SK-N-SH (cell line): ENCODE results near the gene PLK1. TPM values are rescaled to one million over a fixed set of nuclear protein-coding genes. Genes with fewer than 3 reads are reported as not detected.

ENCODE experiments used
- CTCF ChIA-PET: fragments of 300-600, 350-600 bp; formaldehyde crosslinking; extraction: SDS; loops from one replicate; lab custom pipeline; 2021; lab: Yijun Ruan, JAX
- POLR2A ChIA-PET: fragments of 350-600 bp; sonication (Branson Sonifier 250); formaldehyde crosslinking; extraction: SDS; loops from one replicate; lab custom pipeline; 2020; ENCODE audit warnings: antibody characterized with exemption, inconsistent platforms; lab: Yijun Ruan, JAX
- DNase-seq: peaks from one replicate; pipeline ENCODE4 v3.0.0; 2012
- H2AFZ ChIP-seq: fragments of 200-600 bp; sonication (generic); 2 replicates; pipeline ENCODE4 v1.8.1; 2016; ENCODE audit warnings: antibody characterized with exemption, mild to moderate bottlenecking, low read depth
- H3F3A ChIP-seq: fragments of 200-600 bp; sonication (generic); replicated peaks from 2 replicates; pipeline ENCODE3; 2016; ENCODE audit warnings: antibody characterized with exemption, mild to moderate bottlenecking; ENCODE audit not compliant: insufficient read depth
- H3K27ac ChIP-seq, 2 experiments: fragments of 200-500 bp in 1 of 2; fragments of 200-600 bp in 1 of 2; sonication (Bioruptor generic) in 1 of 2; sonication (generic), shearing (Covaris generic) in 1 of 2; 2 replicates each; pipeline versions ENCODE4 v1.5.1 to v1.6.1; 2014 to 2016; ENCODE audit warnings: low read depth in 2 of 2, inconsistent platforms in 1 of 2, low read length in 1 of 2, mild to moderate bottlenecking in 1 of 2, mixed read lengths in 1 of 2
- H3K27me3 ChIP-seq: fragments of 200-600 bp; sonication (generic), shearing (Covaris generic); 2 replicates; pipeline ENCODE4 v1.6.1; 2016; ENCODE audit warnings: mixed run types; ENCODE audit not compliant: insufficient read depth
- H3K36me3 ChIP-seq, 2 experiments: fragments of 200-500 bp in 1 of 2; fragments of 200-600 bp in 1 of 2; sonication (Bioruptor generic) in 1 of 2; sonication (generic) in 1 of 2; replicated peaks in 1 of 2; 2 replicates each; pipeline versions ENCODE3 to v1.5.1; 2014 to 2016; ENCODE audit warnings: low read length in 1 of 2, mild to moderate bottlenecking in 1 of 2; ENCODE audit not compliant: insufficient read depth in 2 of 2, control insufficient read depth in 1 of 2
- H3K4me1 ChIP-seq, 2 experiments: fragments of 200-500 bp in 1 of 2; fragments of 200-600 bp in 1 of 2; sonication (Bioruptor generic) in 1 of 2; sonication (generic), shearing (Covaris generic) in 1 of 2; 2 replicates each; pipeline versions ENCODE4 v1.5.1 to v1.6.1; 2014 to 2016; ENCODE audit warnings: low read depth in 1 of 2, low read length in 1 of 2, mixed run types in 1 of 2; ENCODE audit not compliant: insufficient read depth in 2 of 2, control insufficient read depth in 1 of 2
- H3K4me2 ChIP-seq: fragments of 200-600 bp; sonication (generic), shearing (Covaris generic); 2 replicates; pipeline ENCODE4 v1.6.1; 2017; ENCODE audit warnings: mixed run types
- H3K4me3 ChIP-seq, 2 experiments: fragments of 200-500 bp in 1 of 2; fragments of 200-600 bp in 1 of 2; sonication (Bioruptor generic) in 1 of 2; sonication (generic), shearing (Covaris generic) in 1 of 2; 2 replicates each; pipeline versions ENCODE4 v1.5.1 to v1.8.1; 2014 to 2016; ENCODE audit warnings: low read depth in 2 of 2, inconsistent platforms in 1 of 2, low read length in 1 of 2, mild to moderate bottlenecking in 1 of 2, mixed read lengths in 1 of 2, moderate library complexity in 1 of 2
- H3K79me2 ChIP-seq: fragments of 200-600 bp; sonication (generic); 2 replicates; pipeline ENCODE4 v1.8.1; 2017; ENCODE audit warnings: mild to moderate bottlenecking; ENCODE audit not compliant: insufficient read depth
- H3K9ac ChIP-seq: fragments of 200-600 bp; sonication (generic); 2 replicates; pipeline ENCODE4 v1.6.1; 2017; ENCODE audit warnings: mixed run types
- H3K9me2 ChIP-seq: fragments of 200-600 bp; sonication (generic); 2 replicates; pipeline ENCODE4 v1.6.1; 2017; ENCODE audit warnings: mixed run types
- H3K9me3 ChIP-seq: fragments of 200-600 bp; sonication (generic); 2 replicates; pipeline ENCODE4 v1.6.1; 2017; ENCODE audit warnings: mixed run types, mild to moderate bottlenecking, moderate library complexity
- H4K20me1 ChIP-seq: fragments of 200-600 bp; sonication (generic); 2 replicates; pipeline ENCODE4 v1.6.1; 2017; ENCODE audit warnings: mild to moderate bottlenecking, mixed run types; ENCODE audit not compliant: insufficient read depth
- ELF1 ChIP-seq: IDR thresholded peaks from 2 replicates; pipeline ENCODE4 v1.4.0; 2012
- EP300 ChIP-seq, 2 experiments: IDR thresholded peaks; 2 replicates each; pipeline versions ENCODE4 v1.4.0 to v1.6.1; 2012; ENCODE audit warnings: borderline replicate concordance in 1 of 2, low read depth in 1 of 2, low read length in 1 of 2
- GABPA ChIP-seq: IDR thresholded peaks from 2 replicates; pipeline ENCODE4 v1.4.0; 2012; ENCODE audit warnings: low read depth, mild to moderate bottlenecking
- NFIC ChIP-seq: IDR thresholded peaks from 2 replicates; pipeline ENCODE4 v1.4.0; 2012; ENCODE audit warnings: borderline replicate concordance
- NRF1 ChIP-seq: IDR thresholded peaks from 2 replicates; pipeline ENCODE4 v1.6.1; 2012; ENCODE audit warnings: low read depth, mild to moderate bottlenecking, low read length
- REST ChIP-seq: IDR thresholded peaks from 2 replicates; pipeline ENCODE4 v1.6.1; 2012; ENCODE audit warnings: mild to moderate bottlenecking, low read depth, low read length, moderate library complexity
- RFX5 ChIP-seq: IDR thresholded peaks from 2 replicates; pipeline ENCODE4 v1.6.1; 2012; ENCODE audit warnings: mild to moderate bottlenecking, improper control_type of control experiment, low read length
- TAF1 ChIP-seq: IDR thresholded peaks from 2 replicates; pipeline ENCODE4 v1.6.1; 2012; ENCODE audit warnings: low read depth, mild to moderate bottlenecking, low read length, moderate library complexity, borderline replicate concordance
- WGBS: methylation state at CpG from one replicate; pipeline ENCODE4 v1.1.6; 2017; ENCODE audit warnings: low lambda C conversion rate; 5-methylcytosine and 5-hydroxymethylcytosine counted together
- polyA plus RNA-seq, 3 experiments: library from polyadenylated mRNA; depleted of rRNA; stranded (reverse); fragments of >200 nt; gene quantifications; 2 replicates each; pipeline ENCODE4 v1.2.3, GENCODE V29; 2012
- TF ChIP-seq, protein P1 (sequence below): IDR thresholded peaks from 2 replicates; pipeline ENCODE4; 2012
- TF ChIP-seq, protein P2 (sequence below): fragments of 150-350 bp; IDR thresholded peaks from 2 replicates; pipeline ENCODE4 v1.6.1; 2016; ENCODE audit warnings: mild to moderate bottlenecking, low read depth, low read length
- TF ChIP-seq, protein P3 (sequence below): IDR thresholded peaks from 2 replicates; pipeline ENCODE4 v1.4.0; 2012; ENCODE audit warnings: low read depth
- TF ChIP-seq, protein P4 (sequence below): fragments of 150-350 bp; IDR thresholded peaks from 2 replicates; pipeline ENCODE4 v1.6.1; 2017; ENCODE audit warnings: antibody characterized with exemption, low read length, low read depth, borderline replicate concordance

The PLK1 gene
- polyA plus RNA-seq, 1 of the 3 experiments (the other 2 are of a cell fraction): 68.7 TPM

DNA sequence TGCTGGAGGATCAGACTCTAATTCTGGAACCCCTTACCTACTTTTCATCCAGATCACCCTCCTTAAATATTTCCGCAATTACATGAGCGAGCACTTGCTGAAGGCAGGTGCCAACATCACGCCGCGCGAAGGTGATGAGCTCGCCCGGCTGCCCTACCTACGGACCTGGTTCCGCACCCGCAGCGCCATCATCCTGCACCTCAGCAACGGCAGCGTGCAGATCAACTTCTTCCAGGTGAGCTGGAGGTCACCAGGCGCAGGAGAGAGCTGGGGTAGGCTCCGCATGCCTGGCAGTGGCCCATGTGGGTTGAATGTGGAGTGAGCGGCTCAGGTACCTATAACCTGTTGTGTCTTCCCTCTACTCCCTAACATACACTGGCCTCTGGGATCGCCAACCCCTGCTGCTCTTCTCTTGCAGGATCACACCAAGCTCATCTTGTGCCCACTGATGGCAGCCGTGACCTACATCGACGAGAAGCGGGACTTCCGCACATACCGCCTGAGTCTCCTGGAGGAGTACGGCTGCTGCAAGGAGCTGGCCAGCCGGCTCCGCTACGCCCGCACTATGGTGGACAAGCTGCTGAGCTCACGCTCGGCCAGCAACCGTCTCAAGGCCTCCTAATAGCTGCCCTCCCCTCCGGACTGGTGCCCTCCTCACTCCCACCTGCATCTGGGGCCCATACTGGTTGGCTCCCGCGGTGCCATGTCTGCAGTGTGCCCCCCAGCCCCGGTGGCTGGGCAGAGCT lies 10.9 kb downstream of the PLK1 start:
- CTCF ChIA-PET: interaction anchor here (1.3 kb wide), 1 partner anchor 12 kb away, joined by 4 read pairs; the partner anchor contains the start of gene PLK1
- Histone ChIP-seq H3K4me2 (no peak overlapping the region), H4K20me1 (no peaks in the 10 kb centered on the region), H3K36me3 (peaks cover 42 to 47% of the 10 kb centered on the region in 2 experiments), H3K9me3 (no peaks in the 10 kb centered on the region), H3K27ac (no peak overlapping the region), H3K4me3 (no peak overlapping the region), H2AFZ (no peak overlapping the region), H3K27me3 (no peaks in the 10 kb centered on the region), H3K79me2 (peaks cover 18% of the 10 kb centered on the region; the same call in 1 of the 2 replicates), H3F3A (no peaks in the 10 kb centered on the region), H3K4me1 (no peaks in the 10 kb centered on the region), H3K9ac (no peak overlapping the region), H3K9me2 (no peaks in the 10 kb centered on the region)
- 96% methylated on average over 32 of the region's 36 CpGs for WGBS
- POLR2A ChIA-PET: interaction anchor here (1.9 kb wide), 1 partner anchor 11 kb away, joined by 9 read pairs; the partner anchor contains the start of gene PLK1
- no peak for DNase-seq
- TF ChIP-seq, protein P1, sequence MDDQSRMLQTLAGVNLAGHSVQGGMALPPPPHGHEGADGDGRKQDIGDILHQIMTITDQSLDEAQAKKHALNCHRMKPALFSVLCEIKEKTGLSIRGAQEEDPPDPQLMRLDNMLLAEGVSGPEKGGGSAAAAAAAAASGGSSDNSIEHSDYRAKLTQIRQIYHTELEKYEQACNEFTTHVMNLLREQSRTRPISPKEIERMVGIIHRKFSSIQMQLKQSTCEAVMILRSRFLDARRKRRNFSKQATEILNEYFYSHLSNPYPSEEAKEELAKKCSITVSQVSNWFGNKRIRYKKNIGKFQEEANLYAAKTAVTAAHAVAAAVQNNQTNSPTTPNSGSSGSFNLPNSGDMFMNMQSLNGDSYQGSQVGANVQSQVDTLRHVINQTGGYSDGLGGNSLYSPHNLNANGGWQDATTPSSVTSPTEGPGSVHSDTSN: no peak
- TF ChIP-seq NFIC (no peak), RFX5 (no peak), TAF1 (no peak), EP300 (IDR thresholded peaks at IDR 0.05; ENCODE audit: borderline replicate concordance in 1 of 2, low read depth in 1 of 2, low read length in 1 of 2) (no peak), NRF1 (no peak)
- TF ChIP-seq, protein P2, sequence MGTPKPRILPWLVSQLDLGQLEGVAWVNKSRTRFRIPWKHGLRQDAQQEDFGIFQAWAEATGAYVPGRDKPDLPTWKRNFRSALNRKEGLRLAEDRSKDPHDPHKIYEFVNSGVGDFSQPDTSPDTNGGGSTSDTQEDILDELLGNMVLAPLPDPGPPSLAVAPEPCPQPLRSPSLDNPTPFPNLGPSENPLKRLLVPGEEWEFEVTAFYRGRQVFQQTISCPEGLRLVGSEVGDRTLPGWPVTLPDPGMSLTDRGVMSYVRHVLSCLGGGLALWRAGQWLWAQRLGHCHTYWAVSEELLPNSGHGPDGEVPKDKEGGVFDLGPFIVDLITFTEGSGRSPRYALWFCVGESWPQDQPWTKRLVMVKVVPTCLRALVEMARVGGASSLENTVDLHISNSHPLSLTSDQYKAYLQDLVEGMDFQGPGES: no peak
- TF ChIP-seq, protein P3, sequence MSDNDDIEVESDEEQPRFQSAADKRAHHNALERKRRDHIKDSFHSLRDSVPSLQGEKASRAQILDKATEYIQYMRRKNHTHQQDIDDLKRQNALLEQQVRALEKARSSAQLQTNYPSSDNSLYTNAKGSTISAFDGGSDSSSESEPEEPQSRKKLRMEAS: no peak

DNA sequence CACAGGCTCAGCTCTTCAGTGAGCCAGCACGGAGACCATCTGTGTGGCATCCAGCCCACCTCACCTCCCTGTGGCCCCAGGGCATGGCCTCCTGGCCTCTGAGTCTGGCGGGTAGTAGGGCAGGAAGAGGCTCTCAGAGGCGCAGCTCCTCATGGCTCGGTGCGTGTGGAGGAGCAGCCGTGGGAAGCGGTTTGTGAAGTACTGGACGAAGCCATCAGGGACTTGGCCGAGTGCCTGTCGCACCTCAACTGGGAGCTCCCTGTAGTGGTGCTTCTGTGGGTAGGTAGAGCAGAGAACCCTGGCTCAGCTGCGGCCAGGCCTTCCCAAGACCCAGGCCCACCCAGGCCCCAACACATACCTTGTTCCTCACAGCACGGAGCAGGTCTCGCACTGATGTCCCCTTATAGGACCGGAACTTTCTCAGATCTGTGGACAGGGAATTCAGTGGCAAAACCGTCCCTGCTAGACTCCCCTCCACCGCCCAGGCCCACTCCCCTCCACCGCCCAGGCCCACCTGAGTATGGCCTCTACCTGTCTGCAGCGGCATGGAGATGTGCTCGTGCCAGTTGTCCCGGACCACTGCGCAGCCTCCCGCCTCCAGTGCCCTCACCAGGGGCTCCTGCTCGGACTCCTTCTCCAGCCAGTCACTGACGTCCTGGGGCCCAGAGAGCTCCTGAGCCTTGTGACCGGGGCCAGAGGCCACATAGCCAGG lies 12.2 kb downstream of the PLK1 start:
- no peak for DNase-seq
- ChIA-PET CTCF (interaction anchor here (1.3 to 1.5 kb wide), 2 partner anchors 13 to 37 kb away, joined by 4 read pairs; partner anchors contain the start of gene PLK1), POLR2A (no interaction called here)
- H3K4me3 ChIP-seq: no peak overlapping the region
- H3K27ac ChIP-seq: no peak overlapping the region
- H3K9ac ChIP-seq: no peak overlapping the region
- H3K36me3 ChIP-seq: peaks cover 31 to 47% of the 10 kb centered on the region in 2 experiments
- WGBS: 96% methylated on average over 21 of the region's 25 CpGs
- no peaks in the 10 kb centered on the region for H3K4me1 ChIP-seq
- no peaks in the 10 kb centered on the region for H3K27me3 ChIP-seq
- H2AFZ ChIP-seq: no peak overlapping the region
- H3K9me3 ChIP-seq: no peaks in the 10 kb centered on the region
- peaks cover 7% of the 10 kb centered on the region; the same call in 1 of the 2 replicates for H3K79me2 ChIP-seq
- H3K9me2 ChIP-seq: no peaks in the 10 kb centered on the region
- H3F3A ChIP-seq: no peaks in the 10 kb centered on the region
- no peaks in the 10 kb centered on the region for H4K20me1 ChIP-seq
- no peak overlapping the region for H3K4me2 ChIP-seq
- TF ChIP-seq, protein P3: no peak
- TF ChIP-seq TAF1 (no peak), ELF1 (no peak), REST (no peak), GABPA (no peak), NFIC (no peak)
- TF ChIP-seq, protein P1: no peak
- TF ChIP-seq, protein P4, sequence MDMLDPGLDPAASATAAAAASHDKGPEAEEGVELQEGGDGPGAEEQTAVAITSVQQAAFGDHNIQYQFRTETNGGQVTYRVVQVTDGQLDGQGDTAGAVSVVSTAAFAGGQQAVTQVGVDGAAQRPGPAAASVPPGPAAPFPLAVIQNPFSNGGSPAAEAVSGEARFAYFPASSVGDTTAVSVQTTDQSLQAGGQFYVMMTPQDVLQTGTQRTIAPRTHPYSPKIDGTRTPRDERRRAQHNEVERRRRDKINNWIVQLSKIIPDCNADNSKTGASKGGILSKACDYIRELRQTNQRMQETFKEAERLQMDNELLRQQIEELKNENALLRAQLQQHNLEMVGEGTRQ: no peak
